ENCODE data around the gene TMEM54.
A peak's percentile ranks its signal among the peaks of the same experiment; 100 is the strongest.

- TF ChIP-seq, protein P1, sequence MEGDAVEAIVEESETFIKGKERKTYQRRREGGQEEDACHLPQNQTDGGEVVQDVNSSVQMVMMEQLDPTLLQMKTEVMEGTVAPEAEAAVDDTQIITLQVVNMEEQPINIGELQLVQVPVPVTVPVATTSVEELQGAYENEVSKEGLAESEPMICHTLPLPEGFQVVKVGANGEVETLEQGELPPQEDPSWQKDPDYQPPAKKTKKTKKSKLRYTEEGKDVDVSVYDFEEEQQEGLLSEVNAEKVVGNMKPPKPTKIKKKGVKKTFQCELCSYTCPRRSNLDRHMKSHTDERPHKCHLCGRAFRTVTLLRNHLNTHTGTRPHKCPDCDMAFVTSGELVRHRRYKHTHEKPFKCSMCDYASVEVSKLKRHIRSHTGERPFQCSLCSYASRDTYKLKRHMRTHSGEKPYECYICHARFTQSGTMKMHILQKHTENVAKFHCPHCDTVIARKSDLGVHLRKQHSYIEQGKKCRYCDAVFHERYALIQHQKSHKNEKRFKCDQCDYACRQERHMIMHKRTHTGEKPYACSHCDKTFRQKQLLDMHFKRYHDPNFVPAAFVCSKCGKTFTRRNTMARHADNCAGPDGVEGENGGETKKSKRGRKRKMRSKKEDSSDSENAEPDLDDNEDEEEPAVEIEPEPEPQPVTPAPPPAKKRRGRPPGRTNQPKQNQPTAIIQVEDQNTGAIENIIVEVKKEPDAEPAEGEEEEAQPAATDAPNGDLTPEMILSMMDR (conservative IDR thresholded peaks at IDR 0.05 in 1 of 2, IDR thresholded peaks at IDR 0.05 in 1 of 2; ENCODE audit: extremely low read depth in 1 of 2, insufficient read depth in 1 of 2, low read depth in 1 of 2, low read length in 2 of 2), result no peak
- TF ChIP-seq EZH2 (IDR thresholded peaks at IDR 0.05; ENCODE audit: borderline replicate concordance, low read length), result peak; percentile 95
Measured at GRCh38 chr1:32870615-32871363, 30.4 kb downstream of the TMEM54 start, which contains the start of gene FNDC5.

Data from mammary epithelial cell (primary cell).